Stimulated activated CD4-positive, alpha-beta T cell treated with anti-CD3 and anti-CD28 coated beads, Interleukin-4, amount 100 ng/mL, for 24 hours (primary cell): ENCODE data around the gene EFCAB11.

Source experiments
- DNase-seq: peaks from one replicate; pipeline ENCODE4 v3.0.0-alpha.2; 2020

EFCAB11 gene, protein sequence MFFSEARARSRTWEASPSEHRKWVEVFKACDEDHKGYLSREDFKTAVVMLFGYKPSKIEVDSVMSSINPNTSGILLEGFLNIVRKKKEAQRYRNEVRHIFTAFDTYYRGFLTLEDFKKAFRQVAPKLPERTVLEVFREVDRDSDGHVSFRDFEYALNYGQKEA

GRCh38 chr14:89954070-89955021, at the start of gene EFCAB11:
Gene EFCAB11, minus strand, starts transcription at chr14:89954730. Its CDS starts 70 bp downstream, at chr14:89954660.
- peak; percentile 97 for DNase-seq

GRCh38 chr14:90003526-90004307, 49.2 kb upstream of the EFCAB11 start:
- DNase-seq = no peak

- DNase-seq = no peak
These were observed 46.4 kb upstream of the EFCAB11 start for GRCh38 chr14:90000935-90001334.

DNA sequence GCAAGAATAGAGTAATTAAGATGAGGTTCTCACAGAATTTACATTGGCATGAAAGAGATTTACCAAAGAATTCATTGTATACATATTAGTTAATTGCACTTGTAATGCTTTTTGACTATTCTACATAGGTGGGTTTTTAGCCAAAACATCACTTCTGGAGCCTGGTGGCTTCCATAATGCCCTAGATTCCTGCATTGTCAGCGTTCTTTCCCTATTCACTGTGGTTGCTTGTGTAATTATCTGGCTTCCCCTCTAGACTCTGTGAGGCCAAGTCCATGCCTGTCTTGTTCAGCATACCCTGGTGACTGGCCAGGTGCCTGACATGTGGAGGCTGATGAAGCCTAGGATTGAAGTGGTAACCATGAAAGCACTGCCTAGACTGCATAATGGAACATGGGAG, 42.4 kb upstream of the EFCAB11 start:
- DNase-seq = no peak

- no peak for DNase-seq
These were observed 37.7 kb upstream of the EFCAB11 start for GRCh38 chr14:89992273-89992672.

DNA sequence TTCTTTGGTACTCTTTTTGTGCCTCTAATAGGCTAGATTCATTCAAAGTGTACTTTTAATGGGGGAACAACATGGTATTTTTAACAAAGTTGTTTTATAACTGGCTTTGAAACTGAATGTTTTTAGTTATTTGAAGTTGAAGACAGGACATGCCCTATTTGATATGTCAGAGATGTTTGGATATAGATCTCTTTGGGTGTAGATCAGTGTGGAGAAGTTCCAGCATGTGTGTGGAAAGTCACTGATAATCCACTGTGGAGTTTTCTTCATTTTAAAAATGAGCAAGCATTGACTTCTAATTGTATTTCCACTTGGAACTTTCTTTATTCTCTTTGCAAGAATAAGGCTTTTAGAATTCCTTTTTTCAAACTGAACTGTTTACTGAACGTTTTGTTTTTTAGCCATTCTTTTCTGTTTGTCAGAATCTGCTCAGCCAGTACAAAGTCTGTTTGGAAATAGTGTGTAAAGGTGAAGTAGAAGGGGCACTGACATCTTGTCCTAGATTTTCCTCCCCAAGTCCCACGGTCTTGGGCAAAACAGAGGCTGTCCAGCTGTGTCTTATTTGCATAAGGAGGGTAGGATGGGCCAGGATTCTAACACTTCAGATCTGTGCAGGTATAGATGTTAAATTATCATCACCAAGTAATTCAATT, 36.2 kb upstream of the EFCAB11 start:
- no peak for DNase-seq

- DNase-seq = no peak
These were observed 35.7 kb upstream of the EFCAB11 start for GRCh38 chr14:89990218-89990617.

- no peak for DNase-seq
These were observed 34.3 kb upstream of the EFCAB11 start for GRCh38 chr14:89988787-89989186.

- DNase-seq = no peak
These were observed 32.6 kb upstream of the EFCAB11 start for GRCh38 chr14:89987161-89987475.

DNA sequence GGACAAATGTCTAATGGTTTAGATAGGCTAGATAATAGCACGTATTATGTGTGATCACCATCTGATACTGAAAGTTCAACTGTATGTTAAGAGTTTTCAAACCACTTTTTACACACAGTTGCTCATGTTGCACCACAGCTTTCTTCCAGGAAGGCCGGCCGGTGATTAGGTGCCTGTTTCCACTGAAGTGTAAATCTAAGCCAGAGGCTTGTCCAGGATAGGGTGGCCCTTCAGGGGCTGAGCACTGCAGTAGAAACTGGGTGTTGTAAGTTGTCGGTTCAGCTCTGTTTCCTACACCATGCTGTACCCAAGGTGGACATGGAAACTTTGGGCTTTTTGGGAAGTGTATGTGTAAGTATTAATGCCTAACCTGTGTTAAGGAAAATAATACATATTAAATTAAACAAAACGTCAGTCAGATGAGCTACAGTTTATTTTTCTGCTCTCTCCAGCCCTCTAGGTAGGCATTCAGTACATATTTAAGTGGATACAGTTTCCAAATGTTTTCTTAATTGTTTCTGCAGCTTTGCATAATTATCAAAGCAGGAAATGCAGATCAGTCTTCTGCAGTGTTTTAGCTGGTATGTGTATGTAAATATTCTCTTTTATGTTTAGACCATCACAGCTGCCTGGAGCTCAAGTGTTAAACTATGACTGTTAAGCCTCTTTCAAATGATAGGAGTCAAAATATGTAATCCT, 32.1 kb upstream of the EFCAB11 start:
- DNase-seq = no peak

GRCh38 chr14:89983375-89983774, 28.8 kb upstream of the EFCAB11 start:
- no peak for DNase-seq

GRCh38 chr14:89978656-89979055, 24.1 kb upstream of the EFCAB11 start:
- no peak for DNase-seq

- no peak for DNase-seq
These were observed 23.1 kb upstream of the EFCAB11 start for GRCh38 chr14:89977668-89978067.

- peak; percentile 50 for DNase-seq
These were observed 18.8 kb upstream of the EFCAB11 start for GRCh38 chr14:89973234-89973823.

GRCh38 chr14:89965839-89966238, 11.3 kb upstream of the EFCAB11 start:
- no peak for DNase-seq

DNA sequence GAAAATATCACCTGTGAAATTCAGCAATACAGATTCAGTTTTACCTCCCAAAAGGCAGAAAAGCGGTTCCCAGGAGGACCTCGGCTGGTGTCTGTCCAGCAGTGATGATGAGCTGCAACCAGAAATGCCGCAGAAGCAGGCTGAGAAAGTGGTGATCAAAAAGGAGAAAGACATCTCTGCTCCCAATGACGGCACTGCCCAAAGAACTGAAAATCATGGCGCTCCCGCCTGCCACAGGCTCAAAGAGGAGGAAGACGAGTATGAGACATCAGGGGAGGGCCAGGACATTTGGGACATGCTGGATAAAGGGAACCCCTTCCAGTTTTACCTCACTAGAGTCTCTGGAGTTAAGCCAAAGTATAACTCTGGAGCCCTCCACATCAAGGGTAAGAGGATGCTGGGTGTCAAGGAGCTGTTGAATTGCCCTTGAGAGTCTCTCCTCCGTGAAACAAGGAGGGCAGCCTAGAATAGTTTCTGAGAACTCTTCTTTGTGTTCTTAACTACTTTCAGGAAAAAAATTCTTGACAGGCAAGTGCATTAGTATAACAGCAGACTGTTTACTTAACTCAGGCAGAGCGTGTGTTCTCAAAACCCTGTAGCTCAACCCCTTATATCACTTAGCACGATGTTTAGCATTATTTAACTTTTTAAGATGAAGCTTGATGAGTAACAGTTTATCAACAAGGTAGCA, 8.9 kb upstream of the EFCAB11 start:
- DNase-seq = no peak

GRCh38 chr14:89960914-89961313, 6.4 kb upstream of the EFCAB11 start:
- DNase-seq = no peak

DNA sequence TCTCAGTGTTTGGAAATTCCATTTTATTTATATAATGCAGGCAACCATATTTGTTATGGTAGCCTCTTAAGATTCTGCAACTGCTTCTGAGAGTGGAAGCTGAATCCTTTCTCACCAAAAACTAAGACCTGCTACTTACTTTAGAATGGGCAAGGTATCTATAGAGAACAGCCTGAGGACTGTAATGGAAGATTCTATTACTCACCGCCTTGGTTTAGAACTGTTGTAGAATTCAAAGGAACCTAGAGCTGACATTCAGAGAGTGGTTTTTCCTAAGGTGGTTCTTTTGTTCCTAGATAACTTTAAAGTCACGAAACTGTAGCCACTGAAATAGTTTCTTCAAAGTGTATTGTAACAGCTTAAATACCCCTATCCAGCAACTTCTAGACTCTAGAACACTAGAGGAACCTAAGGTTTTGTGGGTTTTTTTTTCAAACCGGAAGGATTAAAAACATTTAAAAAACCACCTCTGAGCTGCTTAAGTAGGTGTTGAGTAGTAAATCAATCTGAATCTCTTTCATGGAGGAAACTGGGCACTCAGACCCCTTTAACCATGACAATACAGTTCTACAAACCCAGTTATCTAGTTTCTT, 5.4 kb upstream of the EFCAB11 start:
- no peak for DNase-seq

DNA sequence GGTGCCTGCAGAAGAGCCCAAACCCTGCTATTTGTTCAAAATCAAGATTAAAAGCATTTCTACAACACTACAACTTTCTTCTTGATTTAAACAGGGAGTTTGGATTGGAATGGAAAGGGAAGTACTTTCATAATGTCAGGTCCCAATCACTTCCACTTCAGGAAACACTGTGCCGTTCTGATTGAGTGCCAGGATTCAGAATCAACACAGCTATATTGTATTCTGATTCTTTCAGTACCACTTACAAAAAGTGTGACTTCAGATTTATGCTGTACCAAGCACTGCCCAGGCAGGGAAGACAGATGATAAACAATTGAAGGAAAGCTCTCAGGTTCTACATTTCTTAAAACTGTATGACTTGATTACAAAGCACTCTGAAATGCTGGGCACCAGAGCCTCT, 4.4 kb upstream of the EFCAB11 start:
- no peak for DNase-seq

DNA sequence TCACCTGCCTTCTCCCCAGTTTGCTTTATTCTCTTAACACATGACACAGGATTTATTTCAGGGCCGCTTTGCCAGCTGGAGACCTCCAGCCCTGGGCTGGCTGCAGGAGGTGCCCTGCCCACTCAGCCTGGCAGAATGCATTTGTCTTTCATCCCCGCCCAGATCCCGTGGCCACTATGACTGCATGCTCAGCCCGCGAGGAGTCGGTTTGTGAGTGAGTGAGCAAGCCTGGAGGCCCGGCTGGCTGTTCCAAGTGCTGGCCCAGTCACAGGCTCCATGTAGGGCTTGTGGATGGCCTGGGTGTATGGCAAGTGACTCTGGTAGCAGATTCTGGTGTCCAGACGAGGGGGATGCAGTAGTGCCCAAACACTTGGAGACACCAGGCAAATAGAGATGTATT, 3.3 kb upstream of the EFCAB11 start:
- no peak for DNase-seq

- no peak for DNase-seq
These were observed 2.8 kb upstream of the EFCAB11 start for GRCh38 chr14:89957376-89957775.
